HEK293T (cell line): ENCODE measurements around the gene P4HA2.

Source experiments
- ARNT ChIP-seq: fragments of 450-650 bp; IDR thresholded peaks from 2 replicates; pipeline ENCODE4 v1.6.1; 2017; ENCODE audit warnings: mild to moderate bottlenecking
- CTBP1 ChIP-seq: fragments of 450-650 bp; IDR thresholded peaks from 2 replicates; pipeline ENCODE4 v1.6.1; 2016; ENCODE audit warnings: borderline replicate concordance
- ELF4 ChIP-seq: fragments of 450-650 bp; IDR thresholded peaks from 2 replicates; pipeline ENCODE4 v1.6.1; 2017; ENCODE audit warnings: antibody characterized with exemption
- FOXK2 ChIP-seq: fragments of 450-650 bp; IDR thresholded peaks from 2 replicates; pipeline ENCODE4 v1.6.1; 2016; ENCODE audit warnings: mild to moderate bottlenecking
- FOXM1 ChIP-seq: fragments of 450-650 bp; IDR thresholded peaks from 2 replicates; pipeline ENCODE4 v1.6.1; 2017; ENCODE audit warnings: mild to moderate bottlenecking, borderline replicate concordance
- HDGF ChIP-seq: fragments of 450-650 bp; IDR thresholded peaks from 2 replicates; pipeline ENCODE4 v1.6.1; 2017; ENCODE audit warnings: antibody characterized with exemption, borderline replicate concordance
- LEF1 ChIP-seq: fragments of 450-650 bp; IDR thresholded peaks from 2 replicates; pipeline ENCODE4 v1.6.1; 2017; ENCODE audit warnings: mild to moderate bottlenecking, borderline replicate concordance
- NFRKB ChIP-seq: fragments of 450-650 bp; IDR thresholded peaks from 2 replicates; pipeline ENCODE4 v1.6.1; 2016; ENCODE audit warnings: mild to moderate bottlenecking, moderate library complexity
- SP1 ChIP-seq: fragments of 450-650 bp; IDR thresholded peaks from 2 replicates; pipeline ENCODE4 v1.6.1; 2017
- SUZ12 ChIP-seq: fragments of 450-650 bp; IDR thresholded peaks from 2 replicates; pipeline ENCODE4 v1.6.1; 2016; ENCODE audit warnings: mild to moderate bottlenecking
- TARDBP ChIP-seq: fragments of 450-650 bp; IDR thresholded peaks from 2 replicates; pipeline ENCODE4 v1.6.1; 2016
- ZNF384 ChIP-seq: fragments of 450-650 bp; IDR thresholded peaks from 2 replicates; pipeline ENCODE4 v1.6.1; 2016

- TF ChIP-seq SUZ12, result no peak
- TF ChIP-seq SP1, result no peak
- no peak for TF ChIP-seq ZNF384
- no peak for TF ChIP-seq FOXK2
- TF ChIP-seq NFRKB, result no peak
- no peak for TF ChIP-seq LEF1
- no peak for TF ChIP-seq ELF4
- no peak for TF ChIP-seq HDGF
- TF ChIP-seq CTBP1, result no peak
- TF ChIP-seq ARNT, result no peak
- no peak for TF ChIP-seq TARDBP
- TF ChIP-seq FOXM1, result no peak
Measured at GRCh38 chr5:132223861-132224260, 3.8 kb downstream of the P4HA2 start.
